SU-DHL-6 (cell line): ENCODE data around the gene CUX1.

Experiments used
- H2AFZ ChIP-seq: fragments of 200-600 bp; sonication (generic); 2 replicates; pipeline ENCODE4 v1.6.1; 2014; ENCODE audit warnings: low read depth, mild to moderate bottlenecking, moderate library complexity, mixed read lengths, antibody characterized with exemption, low read length; ENCODE audit not compliant: severe bottlenecking
- H3F3A ChIP-seq: fragments of 200-600 bp; shearing (Covaris generic); 2 replicates; pipeline ENCODE4 v1.6.0; 2016; ENCODE audit warnings: antibody characterized with exemption, mild to moderate bottlenecking; ENCODE audit not compliant: insufficient read depth
- H3K27ac ChIP-seq: fragments of 200-600 bp; sonication (generic); 2 replicates; pipeline ENCODE4 v1.5.1; 2016; ENCODE audit warnings: low read depth, mild to moderate bottlenecking, low read length, moderate library complexity, mixed read lengths
- H3K27me3 ChIP-seq: fragments of 200-600 bp; sonication (generic), shearing (Covaris generic); 2 replicates; pipeline ENCODE4 v1.6.0; 2014; ENCODE audit warnings: mild to moderate bottlenecking, low read length
- H3K36me3 ChIP-seq: fragments of 200-600 bp; sonication (generic); 2 replicates; pipeline ENCODE4 v1.6.1; 2014; ENCODE audit warnings: mild to moderate bottlenecking, low read length, mixed read lengths
- H3K4me2 ChIP-seq: fragments of 300-600, 200-600 bp; shearing (Covaris generic), sonication (generic); 2 replicates; pipeline ENCODE4 v1.6.0; 2014; ENCODE audit warnings: low read length, low read depth, mild to moderate bottlenecking; ENCODE audit not compliant: poor library complexity, severe bottlenecking
- H3K4me3 ChIP-seq: fragments of 200-600 bp; sonication (generic); 2 replicates; pipeline ENCODE4 v1.5.1; 2014; ENCODE audit warnings: antibody characterized with exemption, low read length, mild to moderate bottlenecking, mixed read lengths; ENCODE audit not compliant: insufficient read depth, poor library complexity, severe bottlenecking
- H3K79me2 ChIP-seq: fragments of 200-600 bp; sonication (generic); 2 replicates; pipeline ENCODE4 v1.6.1; 2014; ENCODE audit warnings: mild to moderate bottlenecking, low read length, moderate library complexity; ENCODE audit not compliant: insufficient read depth
- H3K9ac ChIP-seq: fragments of 200-600 bp; sonication (generic); 2 replicates; pipeline ENCODE4 v1.7.0; 2014; ENCODE audit warnings: mild to moderate bottlenecking, low read length
- H3K9me2 ChIP-seq: fragments of 200-600 bp; sonication (generic); replicated peaks from 2 replicates; pipeline ENCODE4 v1.6.1; 2014; ENCODE audit warnings: low read length; ENCODE audit not compliant: insufficient read depth
- H3K9me3 ChIP-seq: fragments of 200-600 bp; sonication (generic); 2 replicates; pipeline ENCODE4 v1.6.1; 2014; ENCODE audit warnings: low read length, mixed read lengths; ENCODE audit not compliant: insufficient read depth
- H4K20me1 ChIP-seq: fragments of 200-600 bp; sonication (generic); 2 replicates; pipeline ENCODE4 v1.6.1; 2014; ENCODE audit warnings: low read depth, mild to moderate bottlenecking, antibody characterized with exemption, low read length, moderate library complexity, mixed read lengths
- CTCF ChIP-seq: fragments of 200-600 bp; sonication (generic); IDR thresholded peaks from one replicate; pipeline ENCODE4 v1.5.1; 2017; ENCODE audit warnings: antibody characterized with exemption, mild to moderate bottlenecking, low read length, moderate library complexity; ENCODE audit not compliant: insufficient read depth, poor library complexity, severe bottlenecking
- EZH2phosphoT487 ChIP-seq: fragments of 200-600 bp; sonication (generic), shearing (Covaris generic); conservative IDR thresholded peaks from 2 replicates; pipeline ENCODE4 v1.6.1; 2018; ENCODE audit warnings: mild to moderate bottlenecking, antibody characterized with exemption, low read length, moderate library complexity, mixed read lengths

The CUX1 gene

GRCh38 chr7:102201576-102201975 is 384.1 kb downstream of the CUX1 start:
- TF ChIP-seq EZH2phosphoT487 (no peak), CTCF (no peak)
- no peak overlapping the region for H3K4me2 ChIP-seq
- no peaks in the 10 kb centered on the region for H3K9me3 ChIP-seq
- H3K79me2 ChIP-seq: peaks cover 4% of the 10 kb centered on the region; the same call in 1 of the 2 replicates
- H2AFZ ChIP-seq: no peak overlapping the region
- H3K9me2 ChIP-seq: no peaks in the 10 kb centered on the region
- no peak overlapping the region for H3K4me3 ChIP-seq
- peaks cover 38% of the 10 kb centered on the region for H3K36me3 ChIP-seq
- H4K20me1 ChIP-seq: 0 out of 2 replicates have a peak, but pooled peaks cover 3% of the 10 kb centered on the region
- no peaks in the 10 kb centered on the region for H3K27me3 ChIP-seq
- H3F3A ChIP-seq: no peaks in the 10 kb centered on the region
- H3K9ac ChIP-seq: no peak overlapping the region
- H3K27ac ChIP-seq: no peak overlapping the region

GRCh38 chr7:102202556-102202955 is 385.1 kb downstream of the CUX1 start:
- Histone ChIP-seq H3K27ac (no peak overlapping the region), H2AFZ (no peak overlapping the region), H3K79me2 (peaks cover 4% of the 10 kb centered on the region; the same call in 1 of the 2 replicates), H3K9me2 (no peaks in the 10 kb centered on the region), H3K9ac (no peak overlapping the region), H3K4me3 (no peak overlapping the region), H3K36me3 (peaks cover 38% of the 10 kb centered on the region), H3K9me3 (no peaks in the 10 kb centered on the region), H4K20me1 (0 out of 2 replicates have a peak, but pooled peaks cover 3% of the 10 kb centered on the region), H3K27me3 (no peaks in the 10 kb centered on the region), H3K4me2 (no peak overlapping the region), H3F3A (no peaks in the 10 kb centered on the region)
- no peak for TF ChIP-seq CTCF
- no peak for TF ChIP-seq EZH2phosphoT487

- no peak overlapping the region for H3K4me2 ChIP-seq
- H3K27me3 ChIP-seq: no peaks in the 10 kb centered on the region
- no peak overlapping the region for H2AFZ ChIP-seq
- H3K9me3 ChIP-seq: no peaks in the 10 kb centered on the region
- no peaks in the 10 kb centered on the region for H3F3A ChIP-seq
- 0 out of 2 replicates have a peak, but pooled peaks cover 3% of the 10 kb centered on the region for H4K20me1 ChIP-seq
- H3K9ac ChIP-seq: no peak overlapping the region
- no peak overlapping the region for H3K27ac ChIP-seq
- TF ChIP-seq CTCF (no peak), EZH2phosphoT487 (no peak)
- no peaks in the 10 kb centered on the region for H3K9me2 ChIP-seq
- H3K36me3 ChIP-seq: peaks cover 32% of the 10 kb centered on the region
- peaks cover 4% of the 10 kb centered on the region; the same call in 1 of the 2 replicates for H3K79me2 ChIP-seq
- H3K4me3 ChIP-seq: no peak overlapping the region
Observed at GRCh38 chr7:102203218-102203617, 385.8 kb downstream of the CUX1 start.
